HCT116 (cell line): Measurements from ENCODE around the gene ARMC2. TPM values are rescaled to one million over a fixed set of nuclear protein-coding genes. Genes with fewer than 3 reads are reported as not detected.

ENCODE experiments used
- ATAC-seq: fragments of 200-7000 bp; cut with Tn5 transposase; 2 replicates; pipeline ENCODE4 v1.9.1; 2020; ENCODE audit warnings: mild to moderate bottlenecking, moderate library complexity
- BruUV-seq: library from RNA; stranded (reverse); fragments of 400-500 nt; replicated peaks from 2 replicates; lab custom pipeline; 2021; lab: Mats Ljungman, UMichigan
- CTCF ChIA-PET: fragments of 300-600 bp; sonication (Branson Sonifier 250); formaldehyde crosslinking; loops from one replicate; lab custom pipeline; 2021; ENCODE audit warnings: antibody characterized with exemption; lab: Charles Lee
- POLR2A ChIA-PET: fragments of 300-600, 350-600 bp; sonication (Branson Sonifier 250); formaldehyde crosslinking; loops from one replicate; lab custom pipeline; 2021; ENCODE audit warnings: antibody characterized with exemption; lab: Charles Lee
- RAD21 ChIA-PET, 2 experiments: fragments of 300-600 bp; sonication (Branson Sonifier 250); formaldehyde crosslinking; loops; one replicate each; lab custom pipeline; 2023; ENCODE audit warnings: low total read pairs in 2 of 2; ENCODE audit not compliant: uncharacterized antibody in 2 of 2, unreplicated experiment in 2 of 2, low non-redundant PET in 1 of 2; lab: Charles Lee
- DNase-seq: peaks from one replicate; pipeline ENCODE4 v3.0.0-alpha.2; 2010; ENCODE audit warnings: low read depth, low spot score
- H2AFZ ChIP-seq: fragments of 200-600 bp; shearing (Covaris generic), sonication (generic); 2 replicates; pipeline ENCODE4 v1.6.1; 2017; ENCODE audit warnings: low read depth, mixed run types, mixed read lengths, antibody characterized with exemption, low read length; ENCODE audit not compliant: poor library complexity, severe bottlenecking
- H3K27ac ChIP-seq: 2 replicates; pipeline ENCODE4 v1.5.1; 2012; ENCODE audit warnings: low read depth, low read length
- H3K27me3 ChIP-seq: fragments of 200-600 bp; sonication (generic); 2 replicates; pipeline ENCODE4 v1.6.1; 2016; ENCODE audit warnings: mixed run types, low read length, mixed read lengths; ENCODE audit not compliant: insufficient read depth
- H3K36me3 ChIP-seq, 2 experiments: fragments of 200-500 bp in 1 of 2; fragments of 200-600 bp in 1 of 2; sonication (Bioruptor generic) in 1 of 2; sonication (generic) in 1 of 2; 2 replicates each; pipeline versions ENCODE4 v1.5.1 to v1.6.1; 2014 to 2016; ENCODE audit warnings: low read length in 2 of 2, inconsistent platforms in 1 of 2, mixed read lengths in 1 of 2, mixed run types in 1 of 2; ENCODE audit not compliant: insufficient read depth in 2 of 2, control insufficient read depth in 1 of 2
- H3K4me1 ChIP-seq, 2 experiments: fragments of 200-600 bp in 1 of 2; sonication (generic) in 1 of 2; 2 replicates each; pipeline versions ENCODE4 v1.5.1 to v1.6.1; 2012 to 2017; ENCODE audit warnings: low read length in 2 of 2, inconsistent platforms in 1 of 2, mild to moderate bottlenecking in 1 of 2, mixed read lengths in 1 of 2, mixed run types in 1 of 2, moderate library complexity in 1 of 2; ENCODE audit not compliant: insufficient read depth in 2 of 2, control insufficient read depth in 1 of 2
- H3K4me2 ChIP-seq: fragments of 200-600 bp; sonication (generic); 2 replicates; pipeline ENCODE4 v1.6.1; 2017; ENCODE audit warnings: mixed run types, low read length, mixed read lengths
- H3K4me3 ChIP-seq, 2 experiments: fragments of 200-600 bp in 1 of 2; sonication (generic) in 1 of 2; replicated peaks in 1 of 2; 2 replicates each; pipeline ENCODE4 v1.5.1; 2011 to 2016; ENCODE audit warnings: low read length in 2 of 2, control low read depth in 1 of 2, low read depth in 1 of 2, mild to moderate bottlenecking in 1 of 2, mixed read lengths in 1 of 2, mixed run types in 1 of 2
- H3K79me2 ChIP-seq: fragments of 200-600 bp; sonication (generic); 2 replicates; pipeline ENCODE4 v1.6.1; 2017; ENCODE audit warnings: mild to moderate bottlenecking, mixed run types, low read length, moderate library complexity, mixed read lengths; ENCODE audit not compliant: insufficient read depth
- H3K9ac ChIP-seq: fragments of 200-600 bp; sonication (generic); 2 replicates; pipeline ENCODE4 v1.6.1; 2016; ENCODE audit warnings: low read length, mixed read lengths
- H3K9me2 ChIP-seq: fragments of 200-600 bp; sonication (generic), shearing (Covaris generic); 2 replicates; pipeline ENCODE4 v1.6.1; 2017; ENCODE audit warnings: mixed run types, mild to moderate bottlenecking, moderate library complexity; ENCODE audit not compliant: insufficient read depth
- H3K9me3 ChIP-seq, 2 experiments: fragments of 200-500 bp in 1 of 2; fragments of 200-600 bp in 1 of 2; sonication (Bioruptor generic) in 1 of 2; sonication (generic) in 1 of 2; 2 replicates each; pipeline ENCODE4 v1.6.1; 2014 to 2017; ENCODE audit warnings: low read length in 2 of 2, mixed read lengths in 2 of 2, inconsistent platforms in 1 of 2, low read depth in 1 of 2, mild to moderate bottlenecking in 1 of 2, mixed run types in 1 of 2, moderate library complexity in 1 of 2; ENCODE audit not compliant: control insufficient read depth in 1 of 2, insufficient read depth in 1 of 2
- H4K20me1 ChIP-seq: fragments of 200-600 bp; sonication (generic), shearing (Covaris generic); 2 replicates; pipeline ENCODE4 v1.6.1; 2017; ENCODE audit warnings: mixed run types, mild to moderate bottlenecking, moderate library complexity; ENCODE audit not compliant: insufficient read depth
- CEBPB ChIP-seq: IDR thresholded peaks from 2 replicates; pipeline ENCODE4 v1.6.1; 2012; ENCODE audit warnings: low read depth
- EZH2 ChIP-seq: fragments of 200-600 bp; sonication (generic); IDR thresholded peaks from 2 replicates; pipeline ENCODE4 v1.6.1; 2017; ENCODE audit warnings: antibody characterized with exemption, mixed run types
- EZH2phosphoT487 ChIP-seq: fragments of 200-600 bp; IDR thresholded peaks from 2 replicates; pipeline ENCODE4 v1.6.1; 2018; ENCODE audit warnings: antibody characterized with exemption, borderline replicate concordance
- FOSL1 ChIP-seq: IDR thresholded peaks from 2 replicates; pipeline ENCODE4 v1.6.1; 2012; ENCODE audit warnings: low read depth
- SP1 ChIP-seq: IDR thresholded peaks from 2 replicates; pipeline ENCODE4 v1.6.1; 2012; ENCODE audit warnings: low read depth
- SRF ChIP-seq: IDR thresholded peaks from 2 replicates; pipeline ENCODE4 v1.6.1; 2012; ENCODE audit warnings: low read depth
- ZFX ChIP-seq: fragments of 450-650 bp; IDR thresholded peaks from 2 replicates; pipeline ENCODE4 v1.6.1; 2017
- intact Hi-C: fragments of 100-400 bp; cut with micrococcal nuclease; formaldehyde crosslinking; loops from 2 replicates; pipeline ENCODE4 v1.10.0; 2022
- total RNA-seq: library from RNA; stranded (reverse); gene quantifications from one replicate; pipeline ENCODE4 v1.2.1, GENCODE V29; 2021; ENCODE audit not compliant: unreplicated experiment
- TF ChIP-seq, protein P1 (sequence below), 3 experiments: fragments of 200-600 bp in 1 of 3; sonication (generic) in 1 of 3; IDR thresholded peaks in 2 of 3; conservative IDR thresholded peaks in 1 of 3; 2 replicates each; pipeline ENCODE4 v1.5.1; 2012 to 2017; ENCODE audit warnings: low read depth in 2 of 3, low read length in 2 of 3, antibody characterized with exemption in 1 of 3, borderline replicate concordance in 1 of 3, control low read depth in 1 of 3, mild to moderate bottlenecking in 1 of 3, mixed read lengths in 1 of 3, mixed run types in 1 of 3, moderate library complexity in 1 of 3; ENCODE audit not compliant: insufficient read depth in 1 of 3

The ARMC2 gene
- total RNA-seq, 1 experiment from 2014 or later, result 3.6 TPM

DNA sequence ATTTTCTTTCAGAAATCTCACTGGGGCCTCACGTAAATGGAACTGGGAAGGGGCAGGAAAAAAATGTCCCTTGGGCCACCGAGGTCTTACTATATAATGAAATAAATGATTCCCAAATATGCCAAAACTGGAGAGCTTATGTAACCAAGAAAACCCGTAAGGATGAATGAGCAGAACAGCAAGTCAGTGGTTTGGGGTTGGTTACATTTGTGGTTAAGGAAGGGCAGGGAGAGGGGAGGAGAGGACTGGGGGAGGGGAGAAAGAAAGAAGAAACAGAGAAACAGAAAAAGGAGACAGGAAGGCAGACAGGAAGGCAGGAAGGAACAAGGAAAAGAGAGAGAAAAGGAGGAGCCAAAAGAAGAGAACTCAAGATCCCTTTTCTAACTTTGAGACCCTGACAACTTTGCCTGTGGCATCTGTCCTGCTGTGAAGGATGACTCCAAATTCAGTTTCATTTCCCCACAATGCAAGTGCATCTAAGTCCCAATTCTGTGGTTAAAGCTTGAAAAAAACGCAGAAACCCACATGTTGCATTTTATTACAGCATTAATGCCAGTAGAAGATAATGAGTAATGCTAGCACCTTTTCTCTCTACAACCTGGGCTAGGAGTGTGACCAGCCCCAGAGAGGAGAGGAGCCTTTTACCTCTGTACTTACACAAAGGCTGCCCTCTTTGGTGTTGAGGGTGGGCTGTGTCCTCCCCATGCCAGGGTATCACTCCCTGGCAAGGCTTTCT is 10.8 kb upstream of the ARMC2 start:
- POLR2A ChIA-PET, result no interaction called here
- Histone ChIP-seq H3K79me2 (no peaks in the 10 kb centered on the region), H2AFZ (no peak overlapping the region), H4K20me1 (no peaks in the 10 kb centered on the region), H3K9me2 (no peaks in the 10 kb centered on the region), H3K27me3 (no peaks in the 10 kb centered on the region), H3K4me1 (no peaks in the 10 kb centered on the region), H3K4me2 (no peak overlapping the region), H3K4me3 (no peak overlapping the region), H3K9me3 (no peaks in the 10 kb centered on the region), H3K36me3 (no peaks in the 10 kb centered on the region), H3K9ac (no peak overlapping the region), H3K27ac (no peak overlapping the region)
- no TSS peak for BruUV-seq
- TF ChIP-seq SP1, result no peak
- no peak for TF ChIP-seq FOSL1
- no peak for TF ChIP-seq ZFX
- no peak for TF ChIP-seq EZH2phosphoT487
- TF ChIP-seq EZH2, result no peak
- TF ChIP-seq, protein P1, sequence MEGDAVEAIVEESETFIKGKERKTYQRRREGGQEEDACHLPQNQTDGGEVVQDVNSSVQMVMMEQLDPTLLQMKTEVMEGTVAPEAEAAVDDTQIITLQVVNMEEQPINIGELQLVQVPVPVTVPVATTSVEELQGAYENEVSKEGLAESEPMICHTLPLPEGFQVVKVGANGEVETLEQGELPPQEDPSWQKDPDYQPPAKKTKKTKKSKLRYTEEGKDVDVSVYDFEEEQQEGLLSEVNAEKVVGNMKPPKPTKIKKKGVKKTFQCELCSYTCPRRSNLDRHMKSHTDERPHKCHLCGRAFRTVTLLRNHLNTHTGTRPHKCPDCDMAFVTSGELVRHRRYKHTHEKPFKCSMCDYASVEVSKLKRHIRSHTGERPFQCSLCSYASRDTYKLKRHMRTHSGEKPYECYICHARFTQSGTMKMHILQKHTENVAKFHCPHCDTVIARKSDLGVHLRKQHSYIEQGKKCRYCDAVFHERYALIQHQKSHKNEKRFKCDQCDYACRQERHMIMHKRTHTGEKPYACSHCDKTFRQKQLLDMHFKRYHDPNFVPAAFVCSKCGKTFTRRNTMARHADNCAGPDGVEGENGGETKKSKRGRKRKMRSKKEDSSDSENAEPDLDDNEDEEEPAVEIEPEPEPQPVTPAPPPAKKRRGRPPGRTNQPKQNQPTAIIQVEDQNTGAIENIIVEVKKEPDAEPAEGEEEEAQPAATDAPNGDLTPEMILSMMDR (IDR thresholded peaks at IDR 0.05 in 2 of 3, conservative IDR thresholded peaks at IDR 0.05 in 1 of 3; ENCODE audit: borderline replicate concordance in 1 of 3, insufficient read depth in 1 of 3, low read depth in 2 of 3, low read length in 2 of 3), result no peak
- TF ChIP-seq SRF, result no peak
- no peak for TF ChIP-seq CEBPB
- intact Hi-C loops, result no loop called here
- no peak for ATAC-seq
- DNase-seq, result no peak
- RAD21 ChIA-PET, result interaction anchor here (1.0 kb wide), 2 partner anchors 296 kb away, joined by 3 read pairs; no protein-coding TSS in a partner anchor
- CTCF ChIA-PET, result interaction anchor here (0.6 to 1.3 kb wide), 5 partner anchors 56 to 297 kb away, joined by 3 to 7 read pairs (median 3); no protein-coding TSS in a partner anchor
